HFF-Myc (cell line): ENCODE results near the gene PPP2R5A.

Experiments
- DNase-seq: peaks from one replicate; pipeline ENCODE4 v3.0.0-alpha.2; 2011; ENCODE audit warnings: low read depth; ENCODE audit errors: extremely low read depth
- H3K4me3 ChIP-seq: replicated peaks from 2 replicates; pipeline ENCODE4 v1.5.1; 2011; ENCODE audit warnings: low read depth, mild to moderate bottlenecking, control low read depth, low read length
- TF ChIP-seq, protein P1 (sequence below): IDR thresholded peaks from 2 replicates; pipeline ENCODE4 v1.5.1; 2012; ENCODE audit warnings: mild to moderate bottlenecking, low read depth, low read length, control low read depth; ENCODE audit errors: missing control alignments

Gene PPP2R5A

DNA sequence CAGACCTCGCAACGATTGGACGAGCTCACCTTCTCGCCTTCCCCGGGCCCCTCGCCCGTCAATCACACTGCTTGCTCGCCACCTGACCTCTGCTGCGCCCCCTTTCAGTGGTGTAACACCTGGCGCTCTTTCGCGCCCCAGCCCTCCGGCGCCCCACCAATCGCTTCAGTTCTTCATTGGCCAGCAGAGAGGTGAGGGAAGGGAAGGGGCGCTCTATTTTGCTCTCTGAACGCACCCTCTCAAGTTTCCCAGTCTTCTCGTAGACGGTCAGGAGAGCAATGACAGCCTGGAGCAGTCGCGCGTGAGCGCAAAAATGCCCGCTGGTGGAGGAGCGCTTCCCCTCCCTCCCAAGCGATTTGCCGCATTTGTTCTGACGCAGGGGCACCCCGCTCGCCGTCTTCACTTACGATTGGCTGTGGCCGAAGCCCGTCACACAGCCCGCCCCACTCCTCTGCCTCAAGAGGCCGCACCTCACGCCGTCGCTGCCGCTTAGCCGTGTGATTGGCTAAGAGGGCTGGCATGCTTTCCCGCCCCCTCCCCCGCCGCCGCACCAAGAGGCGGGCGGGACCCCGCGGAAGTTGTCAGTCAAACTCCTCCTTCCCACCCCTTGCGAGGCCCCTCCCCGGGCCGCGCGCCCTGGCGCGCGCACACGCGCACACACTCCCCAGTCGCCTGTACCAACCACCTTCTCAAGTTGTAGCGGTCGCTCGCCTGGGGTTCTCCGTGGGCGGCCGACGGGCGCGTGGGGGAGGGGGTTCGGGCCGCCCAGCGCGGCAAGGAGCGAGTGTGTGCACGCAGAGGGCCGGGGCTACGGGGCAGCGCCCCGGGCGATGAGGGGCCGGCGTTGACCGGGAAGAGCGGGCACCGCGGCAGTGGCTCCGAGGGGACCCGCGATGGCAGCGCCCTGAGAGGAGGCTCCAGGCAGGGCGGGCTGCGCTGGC, at the start of gene PPP2R5A:
TSS of gene PPP2R5A (plus strand) at position 667 of the 941 bp plus-strand sequence. CDS start 701 bp downstream, outside the sequence.
- DNase-seq = peak; percentile 93
- H3K4me3 ChIP-seq = peak within 1 kb of the TSS; percentile 73
- TF ChIP-seq, protein P1, sequence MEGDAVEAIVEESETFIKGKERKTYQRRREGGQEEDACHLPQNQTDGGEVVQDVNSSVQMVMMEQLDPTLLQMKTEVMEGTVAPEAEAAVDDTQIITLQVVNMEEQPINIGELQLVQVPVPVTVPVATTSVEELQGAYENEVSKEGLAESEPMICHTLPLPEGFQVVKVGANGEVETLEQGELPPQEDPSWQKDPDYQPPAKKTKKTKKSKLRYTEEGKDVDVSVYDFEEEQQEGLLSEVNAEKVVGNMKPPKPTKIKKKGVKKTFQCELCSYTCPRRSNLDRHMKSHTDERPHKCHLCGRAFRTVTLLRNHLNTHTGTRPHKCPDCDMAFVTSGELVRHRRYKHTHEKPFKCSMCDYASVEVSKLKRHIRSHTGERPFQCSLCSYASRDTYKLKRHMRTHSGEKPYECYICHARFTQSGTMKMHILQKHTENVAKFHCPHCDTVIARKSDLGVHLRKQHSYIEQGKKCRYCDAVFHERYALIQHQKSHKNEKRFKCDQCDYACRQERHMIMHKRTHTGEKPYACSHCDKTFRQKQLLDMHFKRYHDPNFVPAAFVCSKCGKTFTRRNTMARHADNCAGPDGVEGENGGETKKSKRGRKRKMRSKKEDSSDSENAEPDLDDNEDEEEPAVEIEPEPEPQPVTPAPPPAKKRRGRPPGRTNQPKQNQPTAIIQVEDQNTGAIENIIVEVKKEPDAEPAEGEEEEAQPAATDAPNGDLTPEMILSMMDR = no peak

DNA sequence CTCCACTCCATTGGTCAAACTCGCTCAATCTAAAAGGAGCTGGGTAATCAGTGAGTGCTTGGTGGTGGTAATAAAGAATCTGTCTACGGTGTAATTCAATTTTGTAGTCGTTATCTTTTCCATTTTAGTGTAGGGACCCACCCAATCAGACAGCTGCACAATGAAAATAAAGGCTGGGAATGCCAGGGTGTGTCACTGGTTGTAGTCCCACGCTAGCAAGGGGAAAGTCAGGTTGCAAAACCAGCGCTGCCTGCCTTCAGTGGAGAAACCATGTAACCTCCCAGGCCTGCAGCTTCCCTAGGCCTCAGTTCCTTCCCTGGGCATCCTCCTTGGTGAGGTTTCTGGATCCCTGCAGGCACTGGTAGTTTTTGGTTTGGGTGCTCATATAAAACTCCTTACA, 49.4 kb upstream of the PPP2R5A start:
- H3K4me3 ChIP-seq = no peak overlapping the region
- TF ChIP-seq, protein P1 = no peak
- no peak for DNase-seq

DNA sequence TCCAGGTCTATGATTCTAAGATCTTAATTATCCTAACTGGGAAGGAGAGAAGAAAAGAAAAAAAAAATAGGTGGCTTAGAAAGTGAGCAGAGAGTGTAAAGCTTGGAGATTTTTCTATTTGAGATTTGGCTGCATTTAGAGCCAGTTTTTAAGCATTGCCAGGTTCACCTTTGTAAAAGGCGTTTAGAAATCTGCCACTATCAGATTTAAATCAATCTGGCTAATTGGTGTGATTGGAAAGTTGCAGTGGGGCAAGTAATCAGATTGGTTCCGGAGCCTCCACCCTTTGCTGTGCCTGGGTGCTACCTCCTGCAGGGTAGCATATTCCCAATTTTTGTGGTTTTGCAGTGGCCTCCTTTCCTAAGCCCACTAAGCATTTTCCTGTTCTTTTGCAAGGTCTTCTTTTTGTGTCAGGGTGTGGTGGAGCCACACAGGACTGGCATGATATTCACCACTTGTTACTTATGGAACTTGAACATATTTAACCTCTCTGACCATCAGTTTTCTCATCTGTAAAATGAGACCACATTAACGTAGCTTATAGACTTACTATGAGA, 48.5 kb upstream of the PPP2R5A start:
- DNase-seq = no peak
- TF ChIP-seq, protein P1 = no peak
- H3K4me3 ChIP-seq = no peak overlapping the region

DNA sequence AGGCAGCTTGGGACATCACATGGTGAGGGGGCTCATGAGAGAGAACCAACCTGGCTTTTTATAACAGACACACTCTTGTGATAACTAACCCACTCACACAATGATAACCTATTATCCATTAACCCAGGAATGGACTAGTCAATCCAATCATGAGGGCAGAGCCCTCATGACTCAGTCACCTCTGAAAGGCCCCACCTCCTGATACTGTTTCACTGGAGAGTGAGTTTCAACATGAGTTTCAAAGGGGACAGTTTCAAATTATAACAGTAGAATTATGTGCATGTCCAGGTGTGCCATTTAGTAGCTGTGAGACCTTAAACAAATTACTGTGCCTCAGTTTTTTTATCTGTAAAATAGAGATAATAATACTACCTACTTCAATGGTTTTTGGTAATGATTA, 47.6 kb upstream of the PPP2R5A start:
- no peak for DNase-seq
- H3K4me3 ChIP-seq = no peak overlapping the region
- TF ChIP-seq, protein P1 = no peak

DNA sequence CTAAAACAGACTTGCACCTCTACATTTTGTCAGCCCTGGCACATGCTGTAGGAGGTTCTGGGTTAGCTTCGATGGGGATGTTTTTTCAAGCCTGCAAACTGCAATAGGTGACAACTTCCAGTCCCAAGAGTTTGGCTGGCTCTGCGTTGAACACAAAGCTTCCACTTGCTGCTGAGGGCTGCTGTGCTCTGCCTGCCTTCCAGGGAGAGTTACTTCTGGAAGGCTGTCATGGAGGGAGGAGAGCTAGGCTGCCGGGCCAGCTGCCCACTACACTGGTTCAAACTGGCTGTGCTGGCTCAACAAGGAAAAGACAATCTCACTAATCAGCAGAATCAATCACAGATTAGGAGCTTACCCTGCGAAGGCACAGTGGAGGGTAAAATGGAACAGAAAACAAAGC, 46.7 kb upstream of the PPP2R5A start:
- no peak overlapping the region for H3K4me3 ChIP-seq
- DNase-seq = no peak
- TF ChIP-seq, protein P1 = no peak

DNA sequence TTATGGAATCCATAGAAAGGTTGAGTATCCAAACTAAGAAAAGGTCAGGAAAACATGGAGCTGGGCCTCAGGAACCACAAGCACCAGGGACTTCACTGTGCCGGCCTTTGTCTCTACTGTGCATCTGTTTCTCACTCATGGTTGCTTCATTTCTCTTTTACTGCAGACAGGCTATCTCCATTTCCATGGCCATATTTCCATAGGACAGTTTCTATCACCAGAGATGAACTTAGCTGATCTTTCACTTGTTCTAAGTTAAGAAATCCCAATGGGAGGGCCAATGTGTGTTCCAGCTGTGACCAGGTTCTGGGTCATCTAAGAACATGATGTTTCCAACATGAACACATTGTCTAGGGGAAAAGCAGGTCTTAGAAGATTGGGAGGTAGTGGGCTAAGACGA, 43.7 kb upstream of the PPP2R5A start:
- H3K4me3 ChIP-seq = no peak overlapping the region
- DNase-seq = no peak
- TF ChIP-seq, protein P1 = no peak

DNA sequence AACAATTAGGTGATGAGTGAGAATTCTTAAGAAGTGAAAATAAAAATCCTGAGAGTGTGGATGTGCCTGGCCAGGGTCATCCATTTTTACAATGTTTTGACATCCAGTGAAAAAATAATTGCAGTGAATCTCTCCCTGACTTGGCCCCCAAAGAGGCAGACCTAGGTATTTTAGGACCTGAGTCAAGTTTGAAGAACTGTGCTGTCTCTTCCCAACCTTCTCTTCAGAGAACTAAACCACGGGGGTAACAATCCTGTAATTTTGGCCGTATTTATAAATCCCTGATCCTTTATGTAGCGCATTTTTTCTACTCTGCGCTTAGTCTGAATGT, 43.3 kb upstream of the PPP2R5A start:
- H3K4me3 ChIP-seq = no peak overlapping the region
- TF ChIP-seq, protein P1 = no peak
- DNase-seq = no peak
